Mesodermal cell (in vitro differentiated cells): ENCODE measurements around the gene SMAD6.

Source experiments
- H3K27ac ChIP-seq: 2 replicates; pipeline ENCODE4 v1.7.0; 2013; ENCODE audit warnings: mild to moderate bottlenecking, low read depth, low read length, moderate library complexity; ENCODE audit not compliant: severe bottlenecking
- H3K36me3 ChIP-seq: 2 replicates; pipeline ENCODE4 v1.7.1; 2013; ENCODE audit warnings: mild to moderate bottlenecking, low read length, moderate library complexity; ENCODE audit not compliant: control insufficient read depth, insufficient read depth
- H3K4me1 ChIP-seq: one replicate; pipeline ENCODE4 v1.7.1; 2013; ENCODE audit warnings: mild to moderate bottlenecking, low read length; ENCODE audit not compliant: insufficient read depth, control insufficient read depth, poor library complexity, severe bottlenecking
- H3K4me3 ChIP-seq: 2 replicates; pipeline ENCODE4 v1.7.0; 2013; ENCODE audit warnings: low read length, control low read depth, mild to moderate bottlenecking; ENCODE audit not compliant: insufficient read depth, poor library complexity, severe bottlenecking; ENCODE audit errors: extremely low read depth
- H3K9me3 ChIP-seq: 2 replicates; pipeline ENCODE4 v1.7.1; 2013; ENCODE audit warnings: mild to moderate bottlenecking, low read length, moderate library complexity; ENCODE audit not compliant: control insufficient read depth
- WGBS, 2 experiments: methylation state at CpG; one replicate each; pipeline ENCODE4 v1.1.5; 2013; ENCODE audit warnings: missing lambda C conversion rate in 2 of 2; ENCODE audit not compliant: insufficient coverage in 2 of 2; 5-methylcytosine and 5-hydroxymethylcytosine counted together

The SMAD6 gene

GRCh38 chr15:66800584-66801235, 98.7 kb downstream of the SMAD6 start:
- Histone ChIP-seq H3K4me1 (peaks cover 56% of the 10 kb centered on the region), H3K9me3 (no peaks in the 10 kb centered on the region), H3K4me3 (no peak overlapping the region), H3K27ac (peak overlapping the region; percentile 16), H3K36me3 (no peaks in the 10 kb centered on the region)
- WGBS, 2 experiments = 75 to 78% methylated on average over 5 to 7 of the region's 11 CpGs

GRCh38 chr15:66801266-66801665, 99.2 kb downstream of the SMAD6 start:
- no peaks in the 10 kb centered on the region for H3K9me3 ChIP-seq
- H3K27ac ChIP-seq = peak overlapping the region; percentile 99
- no CpG with 5 or more reads among the region's 3 CpGs for WGBS, 2 experiments

GRCh38 chr15:66802025-66803001, 100.3 kb downstream of the SMAD6 start:
- Histone ChIP-seq H3K4me3 (peak overlapping the region; percentile 15), H3K36me3 (no peaks in the 10 kb centered on the region), H3K4me1 (peaks cover 56% of the 10 kb centered on the region), H3K27ac (peak overlapping the region; percentile 99), H3K9me3 (no peaks in the 10 kb centered on the region)
- WGBS, 2 experiments = 59 to 64% methylated on average over 9 to 10 of the region's 13 CpGs

More at GRCh38 chr15:66801266-66801665, 99.2 kb downstream of the SMAD6 start:
- H3K4me3 ChIP-seq = no peak overlapping the region
- no peaks in the 10 kb centered on the region for H3K36me3 ChIP-seq
- peaks cover 56% of the 10 kb centered on the region for H3K4me1 ChIP-seq

GRCh38 chr15:66803182-66803729, 101.2 kb downstream of the SMAD6 start:
- Histone ChIP-seq H3K9me3 (no peaks in the 10 kb centered on the region), H3K27ac (peak overlapping the region; percentile 99), H3K4me3 (peak overlapping the region; percentile 15), H3K4me1 (peaks cover 53% of the 10 kb centered on the region), H3K36me3 (no peaks in the 10 kb centered on the region)
- 9 to 14% methylated on average over 12 of the region's 12 CpGs for WGBS, 2 experiments

GRCh38 chr15:66803749-66804148, 101.7 kb downstream of the SMAD6 start:
- Histone ChIP-seq H3K4me1 (peaks cover 48% of the 10 kb centered on the region), H3K4me3 (no peak overlapping the region), H3K9me3 (no peaks in the 10 kb centered on the region), H3K36me3 (no peaks in the 10 kb centered on the region), H3K27ac (peak overlapping the region; percentile 99)
- WGBS, 2 experiments = 86 to 93% methylated on average over 1 of the region's 1 CpG

- 97 to 100% methylated on average over 2 of the region's 3 CpGs for WGBS, 2 experiments
- H3K4me3 ChIP-seq = no peak overlapping the region
- H3K4me1 ChIP-seq = peaks cover 41% of the 10 kb centered on the region
- H3K36me3 ChIP-seq = no peaks in the 10 kb centered on the region
- H3K9me3 ChIP-seq = no peaks in the 10 kb centered on the region
- peak overlapping the region; percentile 38 for H3K27ac ChIP-seq
These were observed 103.3 kb downstream of the SMAD6 start for GRCh38 chr15:66805202-66805885.

- Histone ChIP-seq H3K9me3 (no peaks in the 10 kb centered on the region), H3K27ac (no peak overlapping the region), H3K36me3 (no peaks in the 10 kb centered on the region), H3K4me1 (peaks cover 17% of the 10 kb centered on the region), H3K4me3 (no peak overlapping the region)
- 93 to 94% methylated on average over 20 to 21 of the region's 21 CpGs for WGBS, 2 experiments
These were observed 106.3 kb downstream of the SMAD6 start for GRCh38 chr15:66808181-66808824.

GRCh38 chr15:66809664-66810063, 107.6 kb downstream of the SMAD6 start:
- Histone ChIP-seq H3K9me3 (peaks cover 8% of the 10 kb centered on the region), H3K4me1 (peaks cover 3% of the 10 kb centered on the region), H3K27ac (no peak overlapping the region), H3K36me3 (no peaks in the 10 kb centered on the region), H3K4me3 (no peak overlapping the region)
- whole genome bisulfite sequencing, 2 experiments = 94 to 95% methylated on average over 4 of the region's 4 CpGs

GRCh38 chr15:66815318-66815717, 113.3 kb downstream of the SMAD6 start:
- Histone ChIP-seq H3K4me1 (no peaks in the 10 kb centered on the region), H3K4me3 (no peak overlapping the region), H3K27ac (no peak overlapping the region), H3K36me3 (no peaks in the 10 kb centered on the region), H3K9me3 (peaks cover 15% of the 10 kb centered on the region)
- WGBS, 2 experiments = 95 to 100% methylated on average over 2 of the region's 3 CpGs

GRCh38 chr15:66816201-66816600, 114.2 kb downstream of the SMAD6 start:
- Histone ChIP-seq H3K4me3 (no peak overlapping the region), H3K4me1 (peaks cover 2% of the 10 kb centered on the region), H3K27ac (no peak overlapping the region), H3K36me3 (no peaks in the 10 kb centered on the region), H3K9me3 (peaks cover 15% of the 10 kb centered on the region)
- 100% methylated on average over 1 of the region's 3 CpGs for WGBS, 2 experiments
